Subcutaneous adipose tissue (tissue), 4 donors: Measurements from ENCODE around the gene UNC50. TPM values are rescaled to one million over a fixed set of nuclear protein-coding genes. Genes with fewer than 3 reads are reported as not detected.

Experiments used
- total RNA-seq, 4 donors: library from RNA; depleted of rRNA; stranded (reverse); fragments of >200 nt; gene quantifications; one replicate each; pipeline ENCODE4 v1.1.0, GENCODE V29; 2016
- TF ChIP-seq, protein P1 (sequence below): fragments of 450-650 bp; IDR thresholded peaks from one replicate; pipeline ENCODE4 v1.5.1; 2016; ENCODE audit warnings: low read depth, mild to moderate bottlenecking, control low read depth, antibody characterized with exemption, moderate library complexity

The UNC50 gene
- total RNA-seq, 4 donors from 2014 or later: 34.5 to 58.1 (median 53.0) TPM

DNA sequence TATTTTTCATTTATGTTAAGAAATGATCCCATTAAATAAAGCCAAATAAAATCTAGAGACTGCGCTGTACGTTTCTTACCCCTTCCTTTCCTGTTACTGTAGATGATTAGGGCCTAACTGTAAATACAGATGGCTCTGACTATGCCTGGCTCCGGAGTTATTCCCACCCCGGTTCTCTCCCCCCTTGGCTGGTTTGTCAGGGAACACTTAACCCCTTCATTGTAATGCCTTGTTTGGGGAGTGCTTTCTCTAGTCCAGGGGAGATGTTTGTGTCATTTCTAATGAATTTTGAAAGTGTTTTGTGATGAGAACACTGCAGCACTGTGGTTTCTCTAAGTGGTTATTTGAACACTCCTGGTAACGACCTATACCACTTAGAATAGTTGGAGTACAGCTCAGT, 8.8 kb downstream of the UNC50 start:
- TF ChIP-seq, protein P1, sequence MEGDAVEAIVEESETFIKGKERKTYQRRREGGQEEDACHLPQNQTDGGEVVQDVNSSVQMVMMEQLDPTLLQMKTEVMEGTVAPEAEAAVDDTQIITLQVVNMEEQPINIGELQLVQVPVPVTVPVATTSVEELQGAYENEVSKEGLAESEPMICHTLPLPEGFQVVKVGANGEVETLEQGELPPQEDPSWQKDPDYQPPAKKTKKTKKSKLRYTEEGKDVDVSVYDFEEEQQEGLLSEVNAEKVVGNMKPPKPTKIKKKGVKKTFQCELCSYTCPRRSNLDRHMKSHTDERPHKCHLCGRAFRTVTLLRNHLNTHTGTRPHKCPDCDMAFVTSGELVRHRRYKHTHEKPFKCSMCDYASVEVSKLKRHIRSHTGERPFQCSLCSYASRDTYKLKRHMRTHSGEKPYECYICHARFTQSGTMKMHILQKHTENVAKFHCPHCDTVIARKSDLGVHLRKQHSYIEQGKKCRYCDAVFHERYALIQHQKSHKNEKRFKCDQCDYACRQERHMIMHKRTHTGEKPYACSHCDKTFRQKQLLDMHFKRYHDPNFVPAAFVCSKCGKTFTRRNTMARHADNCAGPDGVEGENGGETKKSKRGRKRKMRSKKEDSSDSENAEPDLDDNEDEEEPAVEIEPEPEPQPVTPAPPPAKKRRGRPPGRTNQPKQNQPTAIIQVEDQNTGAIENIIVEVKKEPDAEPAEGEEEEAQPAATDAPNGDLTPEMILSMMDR: no peak

DNA sequence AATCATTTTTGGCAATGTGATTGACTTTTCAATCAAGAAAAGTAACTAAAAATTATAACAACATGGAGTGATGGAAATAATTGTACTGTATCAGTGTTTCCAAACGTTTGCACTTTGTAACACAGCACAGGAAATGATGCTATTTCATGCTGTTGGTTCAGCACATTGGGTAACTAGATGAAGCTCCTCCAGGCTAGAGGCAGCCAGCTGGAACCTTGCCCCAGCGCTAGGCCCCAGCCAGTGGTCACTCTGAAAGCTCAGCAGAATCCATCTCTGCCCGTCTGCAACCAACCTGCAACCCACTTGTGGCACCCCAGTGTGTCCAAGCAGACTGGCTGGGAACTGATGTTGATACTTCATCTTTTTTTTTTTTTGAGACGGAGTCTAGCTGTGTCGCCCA, 15.3 kb downstream of the UNC50 start:
- TF ChIP-seq, protein P1: no peak

DNA sequence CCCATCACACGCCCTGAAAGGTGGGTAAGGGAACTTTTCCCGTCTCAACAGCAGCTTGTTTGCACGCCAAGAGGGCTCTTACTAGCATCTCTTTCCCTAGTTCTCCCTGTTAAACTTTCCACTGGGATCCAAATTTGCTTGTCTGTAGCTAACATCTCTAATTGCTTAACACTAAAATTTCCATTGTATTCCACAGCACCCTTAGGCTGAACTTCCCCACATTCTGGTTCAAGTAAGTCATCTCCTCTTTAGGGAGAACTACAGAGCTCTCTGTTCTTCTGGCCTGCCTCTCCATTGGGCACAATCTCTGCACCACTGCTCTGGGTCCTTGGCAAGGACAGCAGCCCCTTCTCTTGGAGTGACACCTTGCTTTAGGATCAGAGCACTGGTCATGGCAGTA, 24.0 kb downstream of the UNC50 start:
- TF ChIP-seq, protein P1: no peak

DNA sequence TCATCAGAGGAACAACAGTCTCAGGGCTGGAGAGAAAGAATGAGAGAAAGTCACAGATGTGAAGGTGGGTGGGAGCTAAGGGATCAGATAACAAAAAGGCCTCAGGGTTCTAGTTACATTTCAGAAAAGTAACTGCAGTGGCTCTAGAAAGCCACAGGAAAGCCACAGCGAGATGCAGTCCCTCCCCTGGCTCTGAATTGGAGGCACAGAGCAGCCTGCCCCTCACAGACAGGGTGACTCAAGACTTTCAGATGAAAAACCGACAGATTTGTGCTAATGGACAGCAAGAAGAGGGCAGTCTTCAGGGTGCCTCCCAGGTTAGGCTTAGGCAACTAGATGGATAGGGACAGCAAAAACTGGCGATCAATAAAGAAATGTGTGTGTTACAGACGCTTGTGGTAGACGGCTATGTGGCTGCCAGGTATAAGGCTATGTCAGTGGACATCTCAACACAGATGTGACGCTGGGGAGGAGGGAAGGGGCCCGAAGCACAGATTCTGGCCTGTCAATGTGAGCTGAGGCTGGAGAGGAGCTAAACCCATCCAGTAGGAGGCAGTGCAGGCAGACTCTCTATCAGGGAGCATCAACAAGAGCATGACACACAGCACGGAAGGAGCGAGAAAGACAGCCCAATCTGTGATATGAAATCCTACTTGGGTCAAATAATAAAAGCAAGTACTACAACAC, 26.2 kb downstream of the UNC50 start:
- TF ChIP-seq, protein P1: no peak

DNA sequence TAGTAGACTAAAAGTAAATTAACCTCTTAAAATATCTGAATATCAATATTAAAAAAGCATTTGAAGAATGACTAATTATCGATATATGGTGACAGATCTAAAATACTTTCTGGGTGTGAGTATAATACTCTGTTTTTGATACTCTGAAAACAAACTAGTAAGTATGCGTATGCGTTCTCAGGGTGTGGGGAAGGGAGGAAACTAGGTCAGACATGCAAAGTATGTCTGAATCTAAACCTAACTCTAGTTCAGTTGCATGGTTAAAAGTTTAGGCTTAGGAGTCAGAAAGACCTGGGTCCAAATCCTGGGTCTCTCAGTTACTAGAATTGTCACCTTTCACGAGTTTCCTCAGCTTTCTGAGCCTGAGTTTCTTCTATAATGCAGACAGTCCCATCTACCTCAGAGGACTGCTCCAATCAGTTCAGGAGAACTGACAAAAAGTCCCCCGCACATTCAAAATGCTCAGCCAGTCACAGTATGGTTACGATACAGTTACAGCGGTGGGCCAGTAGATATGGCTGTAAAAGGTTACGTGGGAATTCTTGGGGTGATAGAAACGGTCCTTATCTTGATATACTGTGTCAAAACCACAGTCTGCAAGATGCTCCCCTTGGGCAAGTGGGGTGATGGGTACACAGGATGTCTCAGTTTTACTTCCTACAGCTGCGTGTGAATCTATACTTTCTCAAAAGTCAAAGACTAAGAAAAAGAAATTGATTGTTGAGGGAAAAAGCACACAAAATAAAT, 29.2 kb downstream of the UNC50 start:
- TF ChIP-seq, protein P1: no peak

DNA sequence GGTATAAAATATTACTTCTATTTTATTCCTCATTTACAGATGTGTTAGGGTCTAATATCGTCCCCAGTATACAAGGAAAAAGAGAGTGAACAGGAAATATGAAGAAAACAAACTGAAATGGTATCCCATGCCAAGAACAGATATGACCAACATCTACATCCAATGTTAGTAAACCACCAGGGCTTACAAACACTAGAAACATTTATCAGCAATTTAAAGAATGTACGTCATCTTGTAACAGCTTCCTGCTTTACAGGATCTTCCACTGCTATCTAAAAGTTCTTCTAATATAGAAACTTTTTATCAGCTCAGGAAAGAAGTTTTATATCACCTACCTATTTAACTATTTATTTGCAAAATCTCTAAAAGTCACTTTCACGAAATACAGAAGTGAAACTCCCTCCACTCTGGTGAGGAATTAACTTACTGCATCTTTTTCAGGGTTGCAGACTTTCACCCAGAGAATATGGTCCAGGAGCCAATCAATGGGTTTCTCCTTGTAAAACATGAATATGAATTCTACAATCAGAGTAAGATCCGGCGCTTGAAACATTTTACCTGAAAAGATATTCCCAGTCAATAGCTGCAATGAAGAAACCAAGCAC, 35.2 kb downstream of the UNC50 start:
- TF ChIP-seq, protein P1: no peak

DNA sequence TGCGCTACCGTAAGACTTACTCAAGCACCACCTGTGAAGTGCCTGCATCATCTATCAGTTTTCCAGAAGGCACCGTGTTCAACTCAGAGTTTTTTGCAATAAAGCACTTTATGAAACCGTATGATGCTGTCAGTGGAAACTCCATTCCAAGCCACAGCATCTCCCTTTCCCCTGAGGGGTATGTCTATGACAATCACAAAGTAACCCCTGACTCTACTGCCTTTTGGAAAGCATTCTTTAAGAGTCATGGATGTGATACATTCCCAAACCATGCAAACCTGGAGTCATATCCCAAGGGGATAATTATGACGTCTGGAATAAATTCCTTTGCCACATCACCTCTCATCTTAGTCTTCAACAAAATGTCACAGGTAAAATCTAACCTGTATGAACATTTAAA, 39.2 kb downstream of the UNC50 start:
- TF ChIP-seq, protein P1: no peak
